GM21619 (cell line): ENCODE measurements around the gene OPTC.
"Not testable (repeated sequence)": the region's sequence is repeated elsewhere in the genome, so short reads cannot be mapped to it uniquely, and the experiment has no call there.

ENCODE experiments used
- ATAC-seq: cut with Tn5 transposase; IDR thresholded peaks from one replicate; pipeline ENCODE4 v1.9.1; 2021; ENCODE audit not compliant: unreplicated experiment

The OPTC gene

DNA sequence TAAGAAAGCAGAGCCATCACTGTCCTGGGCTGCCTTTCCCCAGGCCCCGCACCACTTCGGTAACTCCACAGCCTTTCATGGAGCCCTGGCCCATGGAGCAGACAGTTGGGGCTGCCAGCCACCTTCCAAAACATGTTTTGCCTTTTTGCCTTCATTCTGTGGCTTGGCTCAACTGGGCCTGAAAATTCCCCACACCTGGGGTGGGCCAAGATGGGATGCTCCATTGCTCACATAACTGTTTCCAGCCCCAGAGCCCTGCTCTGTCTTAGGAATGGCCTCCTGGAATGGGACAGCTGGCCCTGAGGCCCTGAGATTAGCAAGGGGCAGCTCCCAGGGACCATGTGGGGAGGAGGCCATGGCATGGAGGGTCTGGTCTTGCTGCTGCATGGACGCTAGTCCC, 29.2 kb upstream of the OPTC start:
- ATAC-seq: no peak

DNA sequence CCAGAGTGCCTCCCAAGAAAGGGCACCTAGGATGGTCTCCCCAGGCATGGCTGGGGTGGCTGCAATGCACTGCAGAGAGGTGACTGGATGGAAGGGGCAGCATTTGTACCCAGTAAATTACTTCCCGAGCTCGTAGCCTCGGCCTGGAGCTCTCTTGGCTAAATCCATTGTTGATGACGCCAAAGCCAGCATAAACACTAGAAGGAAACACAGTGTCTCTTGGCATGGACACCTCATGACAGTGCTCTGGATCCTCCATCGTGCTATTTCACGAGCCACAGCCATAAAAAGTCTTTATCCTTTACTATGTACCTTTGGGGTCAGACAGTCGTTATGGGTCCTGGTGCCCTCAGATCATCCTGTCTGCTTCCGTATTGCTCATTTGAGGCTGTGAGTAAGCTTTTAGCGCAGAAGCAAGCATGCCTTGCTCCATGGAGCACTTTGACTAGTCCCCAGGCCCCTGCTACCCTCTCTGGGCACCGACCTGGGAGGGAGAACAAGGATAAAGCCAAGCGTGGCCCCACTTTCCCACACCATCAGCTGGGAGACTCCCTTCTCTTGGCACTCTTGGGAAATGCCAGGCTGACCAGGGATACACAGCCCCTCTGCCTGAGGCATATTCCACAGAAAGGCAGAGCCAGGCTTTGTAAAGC, 28.7 kb upstream of the OPTC start:
- no peak for ATAC-seq

- ATAC-seq: no peak
These were observed 28.0 kb upstream of the OPTC start for GRCh38 chr1:203465948-203466347.

GRCh38 chr1:203466906-203467549, 26.9 kb upstream of the OPTC start:
- ATAC-seq: not testable (repeated sequence)

- ATAC-seq: no peak
These were observed 26.4 kb upstream of the OPTC start for GRCh38 chr1:203467550-203467921.

- no peak for ATAC-seq
These were observed 25.6 kb upstream of the OPTC start for GRCh38 chr1:203468326-203468725.

DNA sequence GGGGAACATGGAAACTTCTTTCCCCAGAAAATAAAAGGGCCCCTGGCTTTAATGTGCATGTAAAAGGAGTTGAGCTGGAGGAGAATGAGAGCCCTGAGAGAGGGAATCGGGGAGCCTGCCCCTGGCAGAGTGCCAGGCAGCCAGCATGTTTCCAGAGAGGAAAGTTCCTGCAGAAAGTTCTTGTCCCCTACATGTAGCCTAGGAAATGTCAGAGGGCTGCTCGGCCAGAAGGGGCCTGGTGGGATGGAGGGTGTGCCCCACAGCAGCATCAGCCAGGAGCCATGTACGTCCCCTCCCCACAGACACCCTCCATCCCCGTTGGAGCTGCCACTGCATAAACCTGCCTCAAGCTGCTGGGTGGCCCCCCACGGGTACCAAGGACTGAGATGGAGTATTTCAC, 23.7 kb upstream of the OPTC start:
- ATAC-seq: no peak

DNA sequence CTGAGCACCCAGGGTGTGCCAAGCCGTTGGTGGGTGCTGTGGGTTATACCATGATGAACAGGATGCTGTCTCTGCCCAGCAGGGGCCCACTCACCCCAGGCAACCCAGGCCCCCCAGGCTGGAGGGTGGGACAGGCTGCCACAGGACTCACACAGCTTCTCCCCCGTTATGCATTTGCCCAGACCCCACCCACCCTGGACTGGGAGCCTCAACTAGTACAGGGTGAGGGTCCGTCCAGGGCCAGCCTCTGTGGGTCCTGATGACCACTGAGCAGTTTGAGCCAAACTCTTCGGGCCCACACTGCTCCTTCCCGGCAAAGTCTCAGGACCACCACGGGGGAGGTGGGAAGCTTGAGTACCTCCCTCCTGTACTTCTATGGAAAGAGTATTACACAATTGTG, 22.1 kb upstream of the OPTC start:
- no peak for ATAC-seq

DNA sequence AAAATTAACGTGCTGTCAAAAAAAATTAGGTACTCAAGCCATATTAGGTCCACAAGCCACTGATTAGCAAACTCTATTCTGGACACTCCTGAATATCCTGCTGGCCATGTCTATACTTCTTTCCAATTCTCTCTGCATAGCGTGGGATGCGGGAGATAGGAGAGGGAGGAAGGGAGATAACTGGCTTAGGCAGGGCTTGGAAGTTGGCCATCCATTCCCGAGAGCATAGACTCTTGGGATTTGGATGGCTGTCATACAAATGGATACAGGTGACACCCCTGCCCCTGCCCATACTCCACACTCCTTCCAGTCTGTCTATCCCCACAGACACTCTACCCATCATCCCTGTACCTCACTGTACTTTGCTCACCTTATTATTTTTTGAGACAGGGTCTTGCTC, 20.7 kb upstream of the OPTC start:
- no peak for ATAC-seq

GRCh38 chr1:203473781-203474305, 20.1 kb upstream of the OPTC start:
- ATAC-seq: no peak

- no peak for ATAC-seq
These were observed 18.7 kb upstream of the OPTC start, which contains the start of gene PRELP for GRCh38 chr1:203475012-203475981. PRELP (plus strand) TSS chr1:203475806; CDS start chr1:203483185, 7,379 bp downstream.

GRCh38 chr1:203476216-203476814, 17.6 kb upstream of the OPTC start:
- no peak for ATAC-seq

- ATAC-seq: no peak
These were observed 16.2 kb upstream of the OPTC start for GRCh38 chr1:203477748-203478147.

- no peak for ATAC-seq
These were observed 15.7 kb upstream of the OPTC start for GRCh38 chr1:203478231-203478630.

GRCh38 chr1:203478986-203479385, 15.0 kb upstream of the OPTC start:
- ATAC-seq: no peak

GRCh38 chr1:203479646-203480045, 14.3 kb upstream of the OPTC start:
- ATAC-seq: no peak

GRCh38 chr1:203480084-203480483, 13.9 kb upstream of the OPTC start:
- no peak for ATAC-seq

GRCh38 chr1:203480525-203481084, 13.3 kb upstream of the OPTC start:
- ATAC-seq: no peak

GRCh38 chr1:203481196-203481595, 12.8 kb upstream of the OPTC start:
- ATAC-seq: no peak

DNA sequence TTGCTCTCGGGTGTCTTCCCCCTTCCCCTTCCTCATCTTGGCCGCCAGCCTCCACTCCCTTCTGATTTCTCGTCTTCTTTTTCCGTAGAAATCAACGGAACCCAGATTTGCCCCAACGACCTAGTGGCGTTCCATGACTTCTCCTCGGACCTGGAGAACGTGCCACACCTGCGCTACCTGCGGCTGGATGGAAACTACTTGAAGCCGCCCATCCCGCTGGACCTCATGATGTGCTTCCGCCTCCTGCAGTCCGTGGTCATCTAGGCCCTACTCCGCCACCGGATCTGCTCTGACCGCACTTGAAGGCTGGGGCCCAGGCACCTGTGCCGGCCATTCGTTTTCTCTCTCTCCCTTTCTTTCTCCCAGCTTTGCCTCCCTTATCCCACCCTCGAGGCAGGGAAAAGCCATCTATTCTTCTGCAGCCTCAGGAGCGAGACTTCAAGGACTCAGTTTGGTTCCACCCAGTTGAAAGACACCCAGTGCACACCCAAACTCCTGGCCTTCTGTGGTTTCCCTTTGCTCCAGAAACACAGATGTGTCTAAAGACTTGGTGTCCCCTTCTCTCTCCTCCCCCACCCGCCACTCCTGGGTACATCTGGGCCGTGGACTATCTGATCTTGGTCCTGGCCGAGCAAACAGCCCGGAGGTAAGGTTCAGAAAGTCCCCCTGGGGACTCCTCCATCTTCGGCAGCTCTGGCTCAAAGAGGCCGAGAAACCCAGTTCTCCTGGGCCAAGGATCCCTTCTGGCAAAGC, 7.2 kb upstream of the OPTC start:
- no peak for ATAC-seq
